GM19395 (cell line): ENCODE measurements around the gene CRADD.
A peak's percentile ranks its signal among the peaks of the same experiment; 100 is the strongest.
"Not testable (repeated sequence)": the region's sequence is repeated elsewhere in the genome, so short reads cannot be mapped to it uniquely, and the experiment has no call there.

Source experiments
- ATAC-seq: cut with Tn5 transposase; IDR thresholded peaks from one replicate; pipeline ENCODE4 v1.9.1; 2021; ENCODE audit warnings: mild to moderate bottlenecking, moderate library complexity; ENCODE audit not compliant: unreplicated experiment

CRADD gene

GRCh38 chr12:93677195-93678064 is at the start of gene CRADD:
Gene CRADD (plus strand): TSS chr12:93677375.
- peak; percentile 94 for ATAC-seq

GRCh38 chr12:93632383-93632782 is 44.8 kb upstream of the CRADD start:
- ATAC-seq = no peak

GRCh38 chr12:93634416-93634815 is 42.8 kb upstream of the CRADD start:
- ATAC-seq = no peak

GRCh38 chr12:93636708-93637107 is 40.5 kb upstream of the CRADD start:
- no peak for ATAC-seq

GRCh38 chr12:93638095-93638494 is 39.1 kb upstream of the CRADD start:
- ATAC-seq = no peak

- ATAC-seq = no peak
Observed at GRCh38 chr12:93638954-93639353, 38.2 kb upstream of the CRADD start.

GRCh38 chr12:93639406-93639805 is 37.8 kb upstream of the CRADD start:
- no peak for ATAC-seq

GRCh38 chr12:93641380-93641779 is 35.8 kb upstream of the CRADD start:
- ATAC-seq = not testable (repeated sequence)

- no peak for ATAC-seq
Observed at GRCh38 chr12:93642751-93643150, 34.4 kb upstream of the CRADD start.

- no peak for ATAC-seq
Observed at GRCh38 chr12:93645702-93646101, 31.5 kb upstream of the CRADD start.

GRCh38 chr12:93650626-93651025 is 26.5 kb upstream of the CRADD start:
- no peak for ATAC-seq

- ATAC-seq = no peak
Observed at GRCh38 chr12:93653079-93653478, 24.1 kb upstream of the CRADD start.

- no peak for ATAC-seq
Observed at GRCh38 chr12:93653712-93654111, 23.5 kb upstream of the CRADD start.

- no peak for ATAC-seq
Observed at GRCh38 chr12:93654421-93654820, 22.8 kb upstream of the CRADD start.

- ATAC-seq = no peak
Observed at GRCh38 chr12:93657071-93657470, 20.1 kb upstream of the CRADD start.

GRCh38 chr12:93661021-93661420 is 16.2 kb upstream of the CRADD start:
- ATAC-seq = no peak

GRCh38 chr12:93663006-93663728 is 14.0 kb upstream of the CRADD start:
- no peak for ATAC-seq

- ATAC-seq = no peak
Observed at GRCh38 chr12:93663729-93664084, 13.5 kb upstream of the CRADD start.

GRCh38 chr12:93664573-93665138 is 12.5 kb upstream of the CRADD start:
- no peak for ATAC-seq

- ATAC-seq = no peak
Observed at GRCh38 chr12:93667672-93668071, 9.5 kb upstream of the CRADD start.

GRCh38 chr12:93668919-93669418 is 8.2 kb upstream of the CRADD start:
- ATAC-seq = peak; percentile 87

- ATAC-seq = no peak
Observed at GRCh38 chr12:93669452-93669851, 7.7 kb upstream of the CRADD start.
